H1 (cell line): ENCODE results near the gene SLC19A3. TPM values are rescaled to one million over a fixed set of nuclear protein-coding genes. Genes with fewer than 3 reads are reported as not detected.

Experiments
- CTCF ChIA-PET: fragments of 300-600 bp; sonication (Branson Sonifier 250); formaldehyde crosslinking; loops from one replicate; lab custom pipeline; 2021; ENCODE audit not compliant: partially characterized antibody; lab: Charles Lee
- POLR2A ChIA-PET: fragments of 300-600 bp; sonication (Branson Sonifier 250); formaldehyde crosslinking; loops from one replicate; lab custom pipeline; 2021; ENCODE audit warnings: inconsistent platforms; ENCODE audit not compliant: partially characterized antibody; lab: Charles Lee
- DNase-seq, 2 experiments: peaks; one replicate each; pipeline versions ENCODE4 v3.0.0 to v3.0.0-alpha.2; 2010 to 2022; ENCODE audit warnings: low spot score in 2 of 2, low read depth in 1 of 2, mixed read lengths in 1 of 2
- FAIRE-seq: peaks from 2 replicates; lab custom pipeline; 2011; peaks lifted over from hg19 to GRCh38; lab: Jason Lieb, UNC
- H2AFZ ChIP-seq: 2 replicates; pipeline ENCODE4 v1.8.1; 2012; ENCODE audit warnings: low read length, inconsistent platforms
- H2AK5ac ChIP-seq: 2 replicates; pipeline ENCODE4 v1.6.1; 2013; ENCODE audit warnings: low read depth, low read length
- H2BK120ac ChIP-seq: replicated peaks from 2 replicates; pipeline ENCODE3; 2013; ENCODE audit warnings: low read depth, low read length, inconsistent platforms
- H2BK12ac ChIP-seq: 2 replicates; pipeline ENCODE4 v1.6.1; 2013; ENCODE audit warnings: low read depth, low read length
- H2BK15ac ChIP-seq: 2 replicates; pipeline ENCODE4 v1.6.1; 2013; ENCODE audit warnings: low read length
- H2BK20ac ChIP-seq: 2 replicates; pipeline ENCODE4 v1.6.1; 2013; ENCODE audit warnings: low read length
- H2BK5ac ChIP-seq: 2 replicates; pipeline ENCODE4 v1.6.1; 2013; ENCODE audit warnings: low read depth, low read length
- H3K14ac ChIP-seq: 2 replicates; pipeline ENCODE4 v1.6.1; 2013; ENCODE audit warnings: inconsistent platforms; ENCODE audit not compliant: insufficient read length
- H3K18ac ChIP-seq: 2 replicates; pipeline ENCODE4 v1.6.1; 2013; ENCODE audit warnings: low read length; ENCODE audit errors: extremely low read depth
- H3K23ac ChIP-seq: 2 replicates; pipeline ENCODE4 v1.6.1; 2013; ENCODE audit warnings: inconsistent platforms; ENCODE audit not compliant: insufficient read length
- H3K23me2 ChIP-seq: 2 replicates; pipeline ENCODE4 v1.6.1; 2013; ENCODE audit warnings: low read depth, low read length
- H3K27ac ChIP-seq: 2 replicates; pipeline ENCODE4 v1.6.1; 2011; ENCODE audit warnings: low read depth, low read length, inconsistent platforms
- H3K27me3 ChIP-seq, 4 experiments: replicated peaks in 1 of 4; 1 replicate in 1 of 4; 2 replicates in 3 of 4; pipeline versions ENCODE4 v1.6.1 to v1.8.1; 2011 to 2013; ENCODE audit warnings: low read length in 3 of 4, mild to moderate bottlenecking in 3 of 4, inconsistent platforms in 2 of 4, mixed read lengths in 2 of 4, moderate library complexity in 1 of 4; ENCODE audit not compliant: control insufficient read depth in 3 of 4, insufficient read depth in 3 of 4; ENCODE audit errors: extremely low read depth in 1 of 4
- H3K36me3 ChIP-seq, 4 experiments: 2 replicates each; pipeline versions ENCODE4 v1.6.1 to v1.8.1; 2011 to 2013; ENCODE audit warnings: mild to moderate bottlenecking in 4 of 4, low read length in 3 of 4, moderate library complexity in 2 of 4, control low read depth in 1 of 4, inconsistent platforms in 1 of 4; ENCODE audit not compliant: insufficient read depth in 4 of 4, control insufficient read depth in 2 of 4
- H3K4ac ChIP-seq: replicated peaks from 2 replicates; pipeline ENCODE3; 2013; ENCODE audit warnings: low read length, low read depth, mixed read lengths, inconsistent platforms; ENCODE audit not compliant: insufficient read length
- H3K4me1 ChIP-seq, 4 experiments: replicated peaks in 1 of 4; 1 replicate in 1 of 4; 2 replicates in 3 of 4; pipeline versions ENCODE4 v1.6.1 to v1.8.1; 2011 to 2013; ENCODE audit warnings: low read length in 3 of 4, inconsistent platforms in 2 of 4, mixed read lengths in 1 of 4; ENCODE audit not compliant: insufficient read depth in 4 of 4, control insufficient read depth in 3 of 4
- H3K4me2 ChIP-seq, 2 experiments: 2 replicates each; pipeline versions ENCODE4 v1.6.1 to v1.8.1; 2011 to 2013; ENCODE audit warnings: low read depth in 2 of 2, low read length in 2 of 2, control low read depth in 1 of 2, inconsistent platforms in 1 of 2, mild to moderate bottlenecking in 1 of 2; ENCODE audit not compliant: insufficient read depth in 1 of 2
- H3K4me3 ChIP-seq, 4 experiments: fragments of 200-600, 300-600 bp in 1 of 4; sonication (generic), shearing (Covaris generic), sonication (Bioruptor Twin) in 1 of 4; 2 replicates each; pipeline versions ENCODE4 v1.5.1 to v1.8.1; 2011 to 2016; ENCODE audit warnings: low read length in 4 of 4, low read depth in 3 of 4, control low read depth in 2 of 4, inconsistent platforms in 2 of 4, mild to moderate bottlenecking in 2 of 4, mixed read lengths in 1 of 4, moderate library complexity in 1 of 4; ENCODE audit not compliant: insufficient read depth in 2 of 4; ENCODE audit errors: extremely low read depth in 1 of 4
- H3K56ac ChIP-seq: replicated peaks from 2 replicates; pipeline ENCODE3; 2013; ENCODE audit warnings: low read depth, mild to moderate bottlenecking, mixed read lengths, low read length, inconsistent platforms; ENCODE audit not compliant: insufficient read length
- H3K79me1 ChIP-seq: 2 replicates; pipeline ENCODE4 v1.6.1; 2013; ENCODE audit warnings: low read depth, low read length, control low read depth
- H3K79me2 ChIP-seq, 2 experiments: 2 replicates each; pipeline versions ENCODE4 v1.6.1 to v1.8.1; 2012 to 2013; ENCODE audit warnings: low read length in 2 of 2, mild to moderate bottlenecking in 2 of 2, inconsistent platforms in 1 of 2; ENCODE audit not compliant: insufficient read depth in 2 of 2, control insufficient read depth in 1 of 2
- H3K9ac ChIP-seq, 4 experiments: replicated peaks in 1 of 4; 1 replicate in 1 of 4; 2 replicates in 3 of 4; pipeline versions ENCODE4 v1.6.1 to v1.8.1; 2011 to 2013; ENCODE audit warnings: low read depth in 3 of 4, low read length in 3 of 4, control low read depth in 2 of 4, mild to moderate bottlenecking in 2 of 4, moderate library complexity in 2 of 4, inconsistent platforms in 1 of 4; ENCODE audit errors: extremely low read depth in 1 of 4
- H3K9me3 ChIP-seq, 2 experiments: 2 replicates each; pipeline versions ENCODE4 v1.6.1 to v1.8.1; 2012 to 2013; ENCODE audit warnings: mild to moderate bottlenecking in 2 of 2, moderate library complexity in 2 of 2, control low read depth in 1 of 2, inconsistent platforms in 1 of 2, low read depth in 1 of 2, low read length in 1 of 2, mixed read lengths in 1 of 2; ENCODE audit not compliant: insufficient read depth in 2 of 2
- H4K20me1 ChIP-seq, 2 experiments: replicated peaks in 1 of 2; 2 replicates each; pipeline versions ENCODE3 to v1.8.1; 2011 to 2013; ENCODE audit warnings: inconsistent platforms in 2 of 2, low read length in 2 of 2, mild to moderate bottlenecking in 1 of 2; ENCODE audit not compliant: insufficient read depth in 2 of 2, control insufficient read depth in 1 of 2
- H4K5ac ChIP-seq: 2 replicates; pipeline ENCODE4 v1.6.1; 2013; ENCODE audit warnings: low read length, low read depth, mixed read lengths, inconsistent platforms; ENCODE audit not compliant: insufficient read length
- H4K8ac ChIP-seq: 2 replicates; pipeline ENCODE4 v1.8.0; 2013; ENCODE audit warnings: mild to moderate bottlenecking, moderate library complexity, low read length, inconsistent platforms; ENCODE audit not compliant: insufficient read depth; ENCODE audit errors: extremely low read depth
- H4K91ac ChIP-seq: replicated peaks from 2 replicates; pipeline ENCODE3; 2013; ENCODE audit warnings: low read length, mixed read lengths, inconsistent platforms; ENCODE audit not compliant: insufficient read length
- CBX5 ChIP-seq: fragments of 300-800, 300-1000 bp; sonication (generic); IDR thresholded peaks from 2 replicates; pipeline ENCODE4 v1.7.1; 2016; ENCODE audit warnings: antibody characterized with exemption, low read length, low read depth
- CBX8 ChIP-seq: fragments of 300-800, 300-1000 bp; sonication (generic); IDR thresholded peaks from 2 replicates; pipeline ENCODE4 v1.7.1; 2016; ENCODE audit warnings: low read depth, low read length, borderline replicate concordance
- CREB1 ChIP-seq: IDR thresholded peaks from 2 replicates; pipeline ENCODE4 v1.6.1; 2012; ENCODE audit warnings: inconsistent platforms
- EZH2 ChIP-seq: fragments of 200-600 bp; sonication (generic); IDR thresholded peaks from 2 replicates; pipeline ENCODE4 v1.7.1; 2012; ENCODE audit warnings: low read depth, mild to moderate bottlenecking, moderate library complexity, low read length, inconsistent platforms; ENCODE audit not compliant: severe bottlenecking
- FOSL1 ChIP-seq: IDR thresholded peaks from 2 replicates; pipeline ENCODE4 v1.6.1; 2011; ENCODE audit warnings: mild to moderate bottlenecking, low read depth, low read length, moderate library complexity; ENCODE audit not compliant: insufficient read depth
- HDAC6 ChIP-seq: IDR thresholded peaks from one replicate; pipeline ENCODE4 v1.7.1; 2012; ENCODE audit warnings: low read depth, mild to moderate bottlenecking, inconsistent platforms, low read length, moderate library complexity
- MAFK ChIP-seq: IDR thresholded peaks from 2 replicates; pipeline ENCODE4 v1.6.1; 2012; ENCODE audit warnings: low read depth, mild to moderate bottlenecking, improper control_type of control experiment, low read length
- SP2 ChIP-seq: IDR thresholded peaks from 2 replicates; pipeline ENCODE4 v1.6.1; 2012; ENCODE audit warnings: mild to moderate bottlenecking, low read length, inconsistent platforms
- SP4 ChIP-seq: IDR thresholded peaks from 2 replicates; pipeline ENCODE4 v1.6.1; 2012; ENCODE audit warnings: low read length, inconsistent platforms
- SUZ12 ChIP-seq: fragments of 200-600 bp; sonication (generic); IDR thresholded peaks from 2 replicates; pipeline ENCODE4 v1.6.1; 2012; ENCODE audit warnings: mild to moderate bottlenecking, inconsistent platforms, low read length, moderate library complexity, mixed read lengths
- TAF1 ChIP-seq: IDR thresholded peaks from 2 replicates; pipeline ENCODE4 v1.6.1; 2011; ENCODE audit warnings: mild to moderate bottlenecking, low read depth, low read length
- TBP ChIP-seq: IDR thresholded peaks from 2 replicates; pipeline ENCODE4 v1.6.1; 2011; ENCODE audit warnings: low read depth, low read length, improper control_type of control experiment
- WGBS, 2 experiments: shearing (Covaris generic) in 1 of 2; methylation state at CpG; one replicate each; pipeline versions ENCODE4 v1.1.6 to v1.1.7; 2013 to 2015; ENCODE audit warnings: low lambda C conversion rate in 2 of 2, mixed read lengths in 2 of 2, inconsistent platforms in 1 of 2, low coverage in 1 of 2, missing lambda C conversion rate in 1 of 2; ENCODE audit not compliant: insufficient replicate concordance in 2 of 2, insufficient coverage in 1 of 2, insufficient read length in 1 of 2; ENCODE audit errors: extremely low coverage in 1 of 2, missing lambda C conversion rate in 1 of 2; 5-methylcytosine and 5-hydroxymethylcytosine counted together
- polyA plus RNA-seq, 7 experiments: library from polyadenylated mRNA; depleted of rRNA in 3 of 7; stranded (reverse) in 5 of 7; unstranded in 2 of 7; fragments of >200 nt in 5 of 7; fragments of 200-250 nt in 2 of 7; gene quantifications; 1 replicate in 5 of 7; 2 replicates in 1 of 7; 4 replicates in 1 of 7; pipeline versions ENCODE4 v1.2.1 to v1.2.3, GENCODE V29; 2011 to 2013; ENCODE audit warnings: missing spikeins in 2 of 7, mixed read lengths in 2 of 7
- total RNA-seq: library from RNA; stranded (reverse); fragmentation: NEBNext Ultra II Directional; extraction: Animal tissue kit (Norgen Biotek cat#: 25700); gene quantifications from 2 replicates; pipeline ENCODE4 v1.2.1, GENCODE V29; 2021
- TF ChIP-seq, protein P1 (sequence below), 3 experiments: IDR thresholded peaks; 1 replicate in 2 of 3; 2 replicates in 1 of 3; pipeline versions ENCODE4 v1.5.1 to v1.6.1; 2011; ENCODE audit warnings: low read length in 3 of 3, mild to moderate bottlenecking in 3 of 3, inconsistent platforms in 2 of 3, low read depth in 1 of 3, moderate library complexity in 1 of 3; ENCODE audit not compliant: insufficient read depth in 1 of 3; ENCODE audit errors: control extremely low read depth in 1 of 3

Gene SLC19A3
- total and polyA plus RNA-seq, 2 of the 8 experiments (the other 6 are each of a cell fraction or from before 2014, with no cell fraction given), result 7.0 to 9.8 TPM

DNA sequence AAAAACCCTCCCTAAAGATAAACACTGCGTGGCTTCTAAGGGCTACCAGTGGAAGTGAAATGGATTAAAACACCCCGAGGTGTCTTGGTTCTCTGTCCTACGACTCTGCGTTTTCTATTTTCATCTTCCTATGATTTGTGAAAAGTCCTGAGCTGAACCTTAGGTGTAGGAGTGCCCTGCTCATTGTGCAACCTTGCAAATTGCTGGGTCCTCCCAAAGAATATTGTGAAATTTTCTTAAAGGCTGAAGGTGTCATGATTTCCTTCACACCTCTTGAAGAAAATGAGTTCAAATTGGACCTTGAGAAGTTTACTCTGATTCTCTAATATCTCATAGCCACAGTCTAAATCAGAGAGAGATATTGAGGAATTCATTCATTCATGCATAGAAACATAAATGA is 1.8 kb upstream of the SLC19A3 start:
- no peak for FAIRE-seq
- no peak overlapping the region for H2BK20ac ChIP-seq
- H3K23me2 ChIP-seq, result no peaks in the 10 kb centered on the region; the same call in 1 of the 2 replicates
- no peak overlapping the region for H3K18ac ChIP-seq
- no peaks in the 10 kb centered on the region; a peak in 1 of 7 replicates for H3K27me3 ChIP-seq
- H3K4ac ChIP-seq, result no peak overlapping the region
- no peak overlapping the region for H3K9ac ChIP-seq
- H4K91ac ChIP-seq, result no peak overlapping the region
- no peak overlapping the region for H3K4me3 ChIP-seq
- no peak overlapping the region for H2BK12ac ChIP-seq
- 93% methylated on average over 4 of the region's 4 CpGs; no CpG with 5 or more reads in 1 of the 2 experiments for WGBS, 2 experiments
- H3K23ac ChIP-seq, result no peak overlapping the region
- H4K20me1 ChIP-seq, result no peaks in the 10 kb centered on the region
- H2BK120ac ChIP-seq, result no peak overlapping the region
- no peak overlapping the region for H4K8ac ChIP-seq
- H3K4me2 ChIP-seq, result no peak overlapping the region
- ChIA-PET POLR2A (no interaction called here), CTCF (no interaction called here)
- H3K9me3 ChIP-seq, result no peaks in the 10 kb centered on the region
- no peak overlapping the region for H2BK15ac ChIP-seq
- no peak overlapping the region for H2BK5ac ChIP-seq
- no peak overlapping the region for H3K56ac ChIP-seq
- H3K36me3 ChIP-seq, result no peaks in the 10 kb centered on the region
- H3K4me1 ChIP-seq, result peaks cover 0 to 4% (median under 1%) of the 10 kb centered on the region in 4 experiments; a peak in 3 of 7 replicates
- DNase-seq, result no peak
- no peak overlapping the region for H2AFZ ChIP-seq
- no peak overlapping the region for H4K5ac ChIP-seq
- H3K79me1 ChIP-seq, result no peaks in the 10 kb centered on the region
- H2AK5ac ChIP-seq, result no peak overlapping the region
- H3K27ac ChIP-seq, result no peak overlapping the region
- no peaks in the 10 kb centered on the region for H3K79me2 ChIP-seq
- no peak overlapping the region for H3K14ac ChIP-seq
- TF ChIP-seq CBX5 (no peak), HDAC6 (no peak), TBP (no peak), CBX8 (no peak), SUZ12 (no peak), FOSL1 (no peak), SP4 (no peak), CREB1 (no peak), MAFK (no peak), SP2 (no peak), TAF1 (no peak), EZH2 (no peak)
- TF ChIP-seq, protein P1, sequence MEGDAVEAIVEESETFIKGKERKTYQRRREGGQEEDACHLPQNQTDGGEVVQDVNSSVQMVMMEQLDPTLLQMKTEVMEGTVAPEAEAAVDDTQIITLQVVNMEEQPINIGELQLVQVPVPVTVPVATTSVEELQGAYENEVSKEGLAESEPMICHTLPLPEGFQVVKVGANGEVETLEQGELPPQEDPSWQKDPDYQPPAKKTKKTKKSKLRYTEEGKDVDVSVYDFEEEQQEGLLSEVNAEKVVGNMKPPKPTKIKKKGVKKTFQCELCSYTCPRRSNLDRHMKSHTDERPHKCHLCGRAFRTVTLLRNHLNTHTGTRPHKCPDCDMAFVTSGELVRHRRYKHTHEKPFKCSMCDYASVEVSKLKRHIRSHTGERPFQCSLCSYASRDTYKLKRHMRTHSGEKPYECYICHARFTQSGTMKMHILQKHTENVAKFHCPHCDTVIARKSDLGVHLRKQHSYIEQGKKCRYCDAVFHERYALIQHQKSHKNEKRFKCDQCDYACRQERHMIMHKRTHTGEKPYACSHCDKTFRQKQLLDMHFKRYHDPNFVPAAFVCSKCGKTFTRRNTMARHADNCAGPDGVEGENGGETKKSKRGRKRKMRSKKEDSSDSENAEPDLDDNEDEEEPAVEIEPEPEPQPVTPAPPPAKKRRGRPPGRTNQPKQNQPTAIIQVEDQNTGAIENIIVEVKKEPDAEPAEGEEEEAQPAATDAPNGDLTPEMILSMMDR (IDR thresholded peaks at IDR 0.05; ENCODE audit: control extremely low read depth in 1 of 3, insufficient read depth in 1 of 3, low read depth in 1 of 3, low read length in 3 of 3), result no peak
